SH-SY5Y (cell line): Measurements from ENCODE around the gene VLDLR.

Experiments
- GATA2 ChIP-seq: IDR thresholded peaks from 2 replicates; pipeline ENCODE4 v1.6.1; 2011; ENCODE audit warnings: mild to moderate bottlenecking, low read depth, low read length
- GATA3 ChIP-seq: IDR thresholded peaks from 2 replicates; pipeline ENCODE4 v1.6.1; 2011; ENCODE audit warnings: low read depth, mild to moderate bottlenecking, low read length, moderate library complexity

DNA sequence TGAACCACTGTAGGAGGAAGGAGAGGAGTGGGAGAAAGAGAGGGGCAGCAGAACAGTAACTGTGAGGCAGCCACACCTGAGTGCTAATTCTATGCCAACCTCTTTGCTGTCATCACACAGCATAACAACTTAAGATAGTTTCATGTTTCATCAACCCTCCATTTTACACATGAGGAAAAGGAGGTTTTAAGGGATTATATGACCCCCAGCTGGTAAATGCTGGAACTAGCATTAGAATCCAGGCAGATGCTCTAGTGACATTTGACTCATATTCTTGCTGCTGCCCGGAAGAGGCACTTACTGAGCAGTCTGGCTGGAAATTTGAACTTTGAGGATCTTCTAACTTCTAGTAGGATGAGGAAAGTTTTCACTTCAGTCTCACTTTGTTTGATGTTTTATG is 24.1 kb upstream of the VLDLR start:
- TF ChIP-seq GATA2 (no peak), GATA3 (no peak)
